Ovary (tissue), 9 donors: ENCODE data around the gene KCNG2. TPM values are rescaled to one million over a fixed set of nuclear protein-coding genes. Genes with fewer than 3 reads are reported as not detected.
A peak's percentile ranks its signal among the peaks of the same experiment; 100 is the strongest.

Experiments
- DNase-seq, 5 donors: peaks; one replicate each; pipeline ENCODE4 v3.0.0-alpha.2; 2019 to 2020
- H3K27ac ChIP-seq, 2 donors: fragments of 200-600 bp; one replicate each; pipeline versions ENCODE4 v1.5.1 to v1.8.0; 2019 to 2022
- H3K27me3 ChIP-seq: fragments of 200-600 bp; one replicate; pipeline ENCODE4 v1.8.0; 2022
- H3K36me3 ChIP-seq: fragments of 200-600 bp; sonication (generic); one replicate; pipeline ENCODE4 v1.5.1; 2019
- H3K4me1 ChIP-seq: one replicate; pipeline ENCODE4 v1.8.1; 2013; ENCODE audit warnings: mild to moderate bottlenecking, moderate library complexity; ENCODE audit not compliant: insufficient read depth
- H3K4me3 ChIP-seq: fragments of 200-600 bp; sonication (generic); one replicate; pipeline ENCODE4 v1.5.1; 2017
- H3K9me3 ChIP-seq, 2 donors: fragments of 200-600 bp in 1 of 2; sonication (generic) in 1 of 2; one replicate each; pipeline versions ENCODE4 v1.5.1 to v1.8.1; 2013 to 2019; ENCODE audit warnings: mild to moderate bottlenecking in 1 of 2, moderate library complexity in 1 of 2
- CTCF ChIP-seq, 3 donors: fragments of 450-650 bp in 2 of 3; fragments of 200-600 bp in 1 of 3; IDR thresholded peaks; one replicate each; pipeline versions ENCODE4 v1.5.1 to v1.8.0; 2016 to 2022; ENCODE audit warnings: antibody characterized with exemption in 3 of 3, mild to moderate bottlenecking in 1 of 3
- EP300 ChIP-seq: sonication (generic); formaldehyde crosslinking; IDR thresholded peaks from one replicate; pipeline ENCODE4 v1.6.1; 2017; ENCODE audit warnings: antibody characterized with exemption
- POLR2A ChIP-seq: fragments of 450-650 bp; IDR thresholded peaks from one replicate; pipeline ENCODE4 v1.6.1; 2017; ENCODE audit warnings: antibody characterized with exemption, mild to moderate bottlenecking, moderate library complexity
- WGBS, 3 donors: extraction: QIAGEN DNeasy Blood & Tissue Kit in 1 of 3; methylation state at CpG; one replicate each; pipeline versions ENCODE4 v1.1.5 to v1.1.7; 2013 to 2017; 5-methylcytosine and 5-hydroxymethylcytosine counted together
- intact Hi-C, 4 donors: fragments of 100-400 bp; cut with DNase I; formaldehyde crosslinking; loops; one replicate each; pipeline versions ENCODE4 v1.11.0 to v1.15.1; 2022 to 2023
- polyA plus RNA-seq, 2 donors: library from polyadenylated mRNA; stranded (reverse); fragments of 200-250 nt in 1 of 2; fragments of 350-450 nt in 1 of 2; fragmentation: Illumina TruSeq in 1 of 2; extraction: RNeasy Lipid Tissue Mini Kit (QIAGEN cat#74804) in 1 of 2; gene quantifications; one replicate each; pipeline ENCODE4 v1.2.3, GENCODE V29; 2013 to 2014
- total RNA-seq, 7 donors: library from RNA; depleted of rRNA in 2 of 7; stranded (reverse); fragments of >200 nt in 2 of 7; fragmentation: NEBNext Ultra II Directional in 3 of 7; extraction: Animal tissue kit (Norgen Biotek cat#: 25700) in 3 of 7; gene quantifications; one replicate each; pipeline versions ENCODE4 v1.1.0 to v1.2.4, GENCODE V29; 2016 to 2023
- donor health status: DM: no; HTN: no; CAD: no; lungs with moderate emphysema.
- donor health status: DM: no; HTN: no; CAD: no.
- donor health status: Bipolar disorder and iron deficiency.
- donor health status: DM: yes; HTN: yes; CAD: no.
- donor health status: DM: no; HTN: no; CAD: no.
- donor health status: DM: yes; HTN: yes; CAD: no.

KCNG2 gene
- total and polyA plus RNA-seq, 9 donors, result 0.10 to 0.80 (median 0.21) TPM; not detected in 3

GRCh38 chr18:79912409-79912991 is 114.8 kb downstream of the KCNG2 start:
- intact Hi-C loops, result no loop called here
- peak in 2 of 5 donors; percentile 18 to 31 for DNase-seq
- Histone ChIP-seq H3K9me3 (no peaks in the 10 kb centered on the region), H3K36me3 (no peaks in the 10 kb centered on the region), H3K4me3 (no peak overlapping the region), H3K27me3 (no peaks in the 10 kb centered on the region), H3K27ac (no peak overlapping the region), H3K4me1 (no peaks in the 10 kb centered on the region)
- WGBS, 3 donors, result 88 to 93% (median 90%) methylated on average over 20 of the region's 20 CpGs
- TF ChIP-seq EP300, result no peak
- no peak for TF ChIP-seq CTCF (IDR thresholded peaks at IDR 0.05)
- TF ChIP-seq POLR2A, result no peak

GRCh38 chr18:79912994-79913831 is 115.5 kb downstream of the KCNG2 start:
- WGBS, 3 donors, result 84 to 89% (median 86%) methylated on average over 28 of the region's 28 CpGs
- intact Hi-C loops, result no loop called here
- no peaks in the 10 kb centered on the region for H3K36me3 ChIP-seq
- no peaks in the 10 kb centered on the region for H3K27me3 ChIP-seq
- DNase-seq, result peak in 2 of 5 donors; percentile 9 to 11
- H3K9me3 ChIP-seq, result no peaks in the 10 kb centered on the region
- H3K4me3 ChIP-seq, result no peak overlapping the region
- no peak overlapping the region for H3K27ac ChIP-seq
- H3K4me1 ChIP-seq, result no peaks in the 10 kb centered on the region
- no peak for TF ChIP-seq EP300
- TF ChIP-seq CTCF (IDR thresholded peaks at IDR 0.05), result no peak
- no peak for TF ChIP-seq POLR2A

- Histone ChIP-seq H3K9me3 (no peaks in the 10 kb centered on the region), H3K27ac (no peak overlapping the region), H3K36me3 (no peaks in the 10 kb centered on the region), H3K4me3 (no peak overlapping the region), H3K27me3 (no peaks in the 10 kb centered on the region), H3K4me1 (no peaks in the 10 kb centered on the region)
- peak in 2 of 5 donors; percentile 13 to 26 for DNase-seq
- no peak for TF ChIP-seq EP300
- no peak for TF ChIP-seq POLR2A
- intact Hi-C loops, result no loop called here
- WGBS, 3 donors, result 84 to 94% (median 92%) methylated on average over 20 of the region's 20 CpGs
Observed at GRCh38 chr18:79914614-79915160, 116.9 kb downstream of the KCNG2 start.

GRCh38 chr18:79915161-79916127 is 117.7 kb downstream of the KCNG2 start:
- H3K36me3 ChIP-seq, result no peaks in the 10 kb centered on the region
- TF ChIP-seq EP300, result no peak
- TF ChIP-seq POLR2A, result no peak
- TF ChIP-seq CTCF (IDR thresholded peaks at IDR 0.05), result no peak
- WGBS, 3 donors, result 90 to 93% (median 91%) methylated on average over 48 to 50 of the region's 50 CpGs
- no peaks in the 10 kb centered on the region for H3K27me3 ChIP-seq
- H3K4me3 ChIP-seq, result no peak overlapping the region
- no peaks in the 10 kb centered on the region for H3K9me3 ChIP-seq
- H3K27ac ChIP-seq, result no peak overlapping the region
- intact Hi-C loops, result no loop called here
- H3K4me1 ChIP-seq, result no peaks in the 10 kb centered on the region
- DNase-seq, result peak in 3 of 5 donors; percentile 11 to 28 (median 15)
